H1 (cell line): ENCODE measurements around the gene MAML3. TPM values are rescaled to one million over a fixed set of nuclear protein-coding genes. Genes with fewer than 3 reads are reported as not detected.

Source experiments
- JUN ChIP-seq: IDR thresholded peaks from 2 replicates; pipeline ENCODE4 v1.6.1; 2011; ENCODE audit warnings: low read depth, mild to moderate bottlenecking, improper control_type of control experiment, low read length
- MAFK ChIP-seq: IDR thresholded peaks from 2 replicates; pipeline ENCODE4 v1.6.1; 2012; ENCODE audit warnings: low read depth, mild to moderate bottlenecking, improper control_type of control experiment, low read length
- polyA plus RNA-seq, 7 experiments: library from polyadenylated mRNA; depleted of rRNA in 3 of 7; stranded (reverse) in 5 of 7; unstranded in 2 of 7; fragments of >200 nt in 5 of 7; fragments of 200-250 nt in 2 of 7; gene quantifications; 1 replicate in 5 of 7; 2 replicates in 1 of 7; 4 replicates in 1 of 7; pipeline versions ENCODE4 v1.2.1 to v1.2.3, GENCODE V29; 2011 to 2013; ENCODE audit warnings: missing spikeins in 2 of 7, mixed read lengths in 2 of 7
- total RNA-seq: library from RNA; stranded (reverse); fragmentation: NEBNext Ultra II Directional; extraction: Animal tissue kit (Norgen Biotek cat#: 25700); gene quantifications from 2 replicates; pipeline ENCODE4 v1.2.1, GENCODE V29; 2021

The MAML3 gene
- total and polyA plus RNA-seq, 2 of the 8 experiments (the other 6 are each of a cell fraction or from before 2014, with no cell fraction given), result 2.1 to 5.7 TPM

GRCh38 chr4:139934057-139934707, 219.8 kb downstream of the MAML3 start (continued):
- TF ChIP-seq JUN (no peak), MAFK (no peak)
